HuH-7 (cell line): ENCODE data around the gene PHLDA1.
A peak's percentile ranks its signal among the peaks of the same experiment; 100 is the strongest.

Source experiments
- DNase-seq: peaks from one replicate; pipeline ENCODE4 v3.0.0; 2011; ENCODE audit warnings: low spot score

Gene PHLDA1

GRCh38 chr12:76037130-76038103, 5.8 kb upstream of the PHLDA1 start:
- peak; percentile 37 for DNase-seq

DNA sequence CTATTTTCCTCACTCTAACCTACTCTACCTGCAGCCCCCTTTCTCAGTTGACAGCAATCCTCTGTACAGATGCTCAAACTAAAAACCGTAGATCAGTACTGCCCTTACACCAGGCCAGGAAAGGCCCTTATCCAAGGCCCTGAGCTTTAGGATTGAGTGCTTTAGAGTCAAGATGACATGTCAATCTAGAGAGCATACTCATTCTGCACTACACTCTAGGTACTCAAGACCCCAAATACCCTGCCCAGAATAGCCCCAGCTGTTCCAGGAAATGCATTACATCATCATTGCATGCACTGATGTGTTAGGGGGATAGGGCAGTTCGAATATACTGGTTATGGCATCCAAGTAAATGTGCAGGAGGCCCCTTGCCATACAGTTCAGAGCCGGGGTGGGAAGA, 3.5 kb upstream of the PHLDA1 start:
- DNase-seq: no peak

DNA sequence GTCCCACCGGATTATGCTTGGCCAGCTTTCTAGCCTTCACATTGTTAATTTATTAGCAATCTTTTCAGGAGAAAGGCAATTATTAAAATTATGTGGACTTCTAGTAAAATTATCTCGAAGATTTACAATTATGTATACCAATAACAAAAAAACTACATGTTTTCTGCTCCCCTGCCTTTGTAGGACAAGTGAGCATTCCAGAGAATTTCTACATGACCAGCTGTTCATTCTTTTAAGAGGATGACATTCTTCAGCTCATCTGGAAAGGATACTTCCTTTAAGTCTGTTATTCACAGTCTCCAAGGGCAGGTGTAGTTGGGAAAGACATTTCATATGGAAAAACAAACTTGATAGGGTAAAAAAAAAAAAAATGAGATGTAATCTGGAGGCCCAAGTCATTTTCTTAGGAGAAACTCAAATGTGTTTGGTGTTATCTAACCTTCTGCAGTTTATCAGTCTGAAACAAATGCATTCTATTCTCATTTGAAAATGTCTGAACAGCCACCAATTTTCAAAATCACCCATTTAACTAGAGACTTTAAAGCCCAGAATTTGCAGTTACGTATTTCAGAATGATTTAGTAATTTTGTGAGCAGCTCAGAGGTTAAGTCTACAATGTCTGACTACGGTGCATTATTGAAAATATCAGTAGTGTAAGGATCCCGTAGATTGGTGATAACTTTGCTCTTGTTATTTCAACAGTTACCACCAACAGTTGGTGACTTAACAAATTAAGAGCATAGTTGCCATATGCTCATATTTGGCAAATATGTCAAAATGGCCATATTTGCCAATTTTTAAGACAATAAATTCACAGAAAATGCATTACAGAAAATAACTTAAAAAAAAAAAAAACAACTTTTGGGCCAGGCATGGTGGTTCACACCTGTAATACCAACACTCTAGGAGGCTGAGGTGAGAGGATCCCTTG, 1.8 kb upstream of the PHLDA1 start:
- no peak for DNase-seq

DNA sequence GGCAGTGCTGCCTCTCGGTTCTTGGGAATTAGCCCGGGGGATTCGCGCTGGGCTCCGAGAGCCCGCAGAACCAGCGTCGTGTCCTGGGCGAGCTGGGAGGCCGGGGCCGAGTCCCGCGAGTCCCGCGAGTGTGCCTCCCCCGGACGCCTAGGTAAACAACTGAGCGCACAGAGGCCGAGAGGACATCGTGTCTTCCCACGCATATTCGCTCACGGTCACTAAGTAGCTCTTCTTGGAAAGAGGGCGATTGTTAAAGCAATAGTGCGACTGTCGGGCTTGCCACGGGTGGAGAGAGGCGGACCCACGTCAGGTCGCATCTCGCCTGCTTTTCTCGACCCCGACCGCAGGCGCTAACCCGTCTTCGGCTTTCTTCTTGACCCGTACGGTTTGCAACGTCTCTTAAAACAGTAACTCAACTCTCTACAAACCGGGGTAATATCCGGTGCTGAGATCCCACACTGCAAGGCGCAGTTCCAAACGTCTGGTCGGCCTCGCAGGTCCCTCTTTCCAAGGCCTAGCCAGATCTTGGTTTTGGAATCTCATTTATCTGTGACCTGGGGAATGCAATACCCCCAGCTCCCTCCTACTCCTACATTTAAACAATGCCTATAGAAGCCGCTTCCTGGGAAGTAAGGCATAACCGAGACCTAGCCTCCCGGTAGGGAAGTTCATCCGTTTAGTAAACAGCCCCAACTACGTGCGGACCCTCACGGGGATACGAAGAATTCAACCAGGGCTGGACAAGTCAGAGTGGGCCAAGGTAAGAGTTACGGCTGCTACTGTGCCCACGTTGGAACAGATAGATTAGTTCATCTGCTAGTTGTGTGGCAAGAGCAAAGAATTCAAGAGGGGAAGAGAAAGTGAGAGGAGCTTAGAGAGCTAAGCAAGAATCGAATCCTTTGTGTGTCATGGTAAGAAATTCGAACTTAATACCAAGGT, 736 bp upstream of the PHLDA1 start:
- peak; percentile 46 for DNase-seq

- DNase-seq: no peak
Measured at GRCh38 chr12:76031081-76031413, 529 bp downstream of the PHLDA1 start.

GRCh38 chr12:76030341-76031080, 1.1 kb downstream of the PHLDA1 start:
- DNase-seq: peak; percentile 23

GRCh38 chr12:76029982-76030340, 1.6 kb downstream of the PHLDA1 start:
- no peak for DNase-seq

GRCh38 chr12:76028571-76029277, 2.9 kb downstream of the PHLDA1 start:
- no peak for DNase-seq

DNA sequence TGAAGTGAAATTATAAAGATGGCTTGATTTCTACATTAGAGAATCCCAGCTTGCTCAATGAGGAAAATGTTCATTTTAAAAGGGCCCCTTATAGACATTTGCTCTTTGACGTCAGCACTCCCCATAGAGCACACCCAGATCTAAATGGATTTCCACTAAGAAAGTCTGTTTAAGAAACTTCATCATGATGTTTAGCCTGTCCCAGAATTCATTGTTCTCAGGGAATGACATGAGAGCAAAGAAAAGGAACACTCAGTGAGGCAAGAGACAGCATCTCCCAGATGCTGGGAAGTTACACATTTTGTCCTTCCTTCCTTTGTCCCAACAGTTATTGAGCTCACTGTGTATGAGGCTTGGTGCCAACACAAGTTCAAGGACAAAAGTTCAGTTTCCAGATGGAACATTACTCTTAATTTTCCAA, 4.9 kb downstream of the PHLDA1 start:
- DNase-seq: no peak

- DNase-seq: no peak
Measured at GRCh38 chr12:76025601-76026575, 5.7 kb downstream of the PHLDA1 start.

GRCh38 chr12:76024942-76025600, 6.5 kb downstream of the PHLDA1 start:
- DNase-seq: no peak

DNA sequence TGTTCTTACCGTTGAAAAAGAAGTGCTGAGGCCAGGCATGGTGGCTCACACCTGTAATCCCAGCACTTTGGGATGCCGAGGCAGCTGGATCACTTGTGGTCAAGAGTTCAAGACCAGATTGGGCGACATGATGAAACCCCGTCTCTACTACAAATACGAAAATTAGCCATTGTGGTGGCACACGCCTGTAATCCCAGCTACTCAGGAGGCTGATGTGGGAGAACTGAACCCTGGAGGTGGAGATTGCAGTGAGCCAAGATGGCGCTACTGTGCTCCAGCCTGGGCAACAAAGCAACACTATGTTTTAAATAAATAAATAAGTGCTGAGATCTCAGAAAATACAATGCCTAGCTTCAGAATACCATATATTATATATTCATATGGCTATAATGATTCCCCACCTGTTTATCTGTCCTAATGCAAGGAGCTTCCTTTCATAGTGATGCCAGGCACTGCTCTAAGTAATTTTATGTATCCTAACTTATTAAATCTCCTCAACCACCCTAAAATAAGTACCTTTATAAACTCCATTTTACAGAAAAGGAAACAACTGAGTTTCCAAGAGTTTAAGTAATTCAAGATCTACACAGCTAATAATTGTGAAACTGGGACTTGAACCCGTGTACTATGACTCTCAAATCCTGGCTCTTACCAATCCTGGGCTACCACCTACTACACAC, 7.3 kb downstream of the PHLDA1 start:
- DNase-seq: no peak

DNA sequence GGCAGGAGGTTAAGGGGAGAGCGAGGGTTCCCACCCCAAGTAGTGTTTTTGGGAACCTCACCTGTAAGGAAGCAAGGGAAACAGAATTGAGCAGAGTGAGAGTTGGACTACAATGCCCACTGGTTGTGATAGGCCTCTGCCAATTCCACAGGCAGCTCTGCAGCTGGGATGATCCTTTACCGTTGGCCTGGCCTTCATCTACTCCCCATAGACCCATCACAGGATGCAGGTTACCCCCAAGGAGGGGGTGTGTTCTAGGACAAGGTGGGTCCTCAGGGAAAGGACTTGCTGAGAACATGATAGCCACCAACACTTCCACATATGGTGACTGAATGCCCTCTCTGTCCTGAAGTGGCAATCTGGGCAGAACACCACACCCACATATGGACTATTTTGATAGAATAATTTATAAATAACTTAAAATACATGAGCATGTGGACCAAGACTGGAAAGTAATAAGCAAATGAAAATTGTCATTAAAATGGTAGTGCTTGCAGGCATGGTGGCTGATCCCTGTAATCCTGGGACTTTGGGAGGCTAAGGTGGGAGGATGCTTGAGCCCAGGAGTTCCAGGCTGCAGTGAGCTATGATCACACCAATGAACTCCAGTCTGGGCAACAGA, 8.4 kb downstream of the PHLDA1 start:
- no peak for DNase-seq

GRCh38 chr12:76022506-76022905, 9.1 kb downstream of the PHLDA1 start:
- DNase-seq: no peak

DNA sequence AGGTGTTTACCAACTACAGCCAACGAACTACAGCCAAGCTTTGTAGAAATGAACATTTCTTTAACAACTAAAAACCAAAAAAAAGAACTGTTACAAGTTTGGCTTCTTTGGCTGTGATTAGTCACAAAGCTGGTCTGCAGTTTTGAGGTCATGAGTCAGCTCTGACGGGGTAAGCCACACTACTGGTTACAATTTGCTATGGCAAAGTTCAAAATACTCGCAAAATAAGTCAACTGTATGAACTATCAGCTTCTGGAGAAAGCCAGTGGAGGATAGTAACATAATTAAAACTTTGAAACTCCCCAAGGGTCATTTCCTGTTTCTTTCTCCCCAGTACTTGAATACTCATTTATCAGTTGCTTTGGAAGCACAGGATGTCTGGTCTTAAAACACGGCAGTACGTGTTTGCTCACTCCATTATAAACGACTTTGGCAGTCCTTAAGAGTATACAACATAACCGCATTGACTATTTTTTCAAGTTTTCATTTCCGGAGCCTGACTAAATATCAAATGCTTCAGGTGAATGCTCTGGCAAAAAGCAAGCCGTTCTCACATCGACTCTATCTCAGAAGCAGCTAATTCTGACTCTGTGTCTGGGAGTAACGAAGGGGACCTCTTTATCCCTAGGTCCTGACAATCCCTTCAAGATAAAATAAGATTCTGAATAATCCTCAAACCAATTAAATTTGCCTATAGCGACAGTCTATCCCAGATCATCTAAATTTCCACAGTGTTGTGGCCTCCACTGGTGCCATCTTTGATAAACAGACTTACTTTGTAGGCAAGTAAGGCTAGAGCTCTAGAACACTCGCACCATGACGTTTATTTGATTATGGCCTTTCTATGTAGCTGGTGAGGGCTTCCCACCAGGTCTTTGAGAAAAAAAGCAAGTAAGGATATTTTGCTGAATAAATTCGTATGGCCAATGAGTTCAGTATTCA, 10.6 kb downstream of the PHLDA1 start:
- DNase-seq: no peak

- no peak for DNase-seq
Measured at GRCh38 chr12:76020281-76020680, 11.3 kb downstream of the PHLDA1 start.
